Esophagus (tissue), 2 donors: Measurements from ENCODE around the gene ANTKMT. TPM values are rescaled to one million over a fixed set of nuclear protein-coding genes. Genes with fewer than 3 reads are reported as not detected.

Experiments
- H3K27ac ChIP-seq, 2 donors: one replicate each; pipeline ENCODE4 v1.5.1; 2013; ENCODE audit warnings: low read depth in 2 of 2, mild to moderate bottlenecking in 2 of 2, inconsistent platforms in 1 of 2, low read length in 1 of 2, moderate library complexity in 1 of 2
- H3K27me3 ChIP-seq, 2 donors: one replicate each; pipeline ENCODE4 v1.6.1; 2013; ENCODE audit warnings: low read length in 2 of 2, control low read depth in 1 of 2, mild to moderate bottlenecking in 1 of 2; ENCODE audit not compliant: insufficient read depth in 2 of 2, control insufficient read depth in 1 of 2
- H3K36me3 ChIP-seq, 2 donors: one replicate each; pipeline ENCODE4 v1.6.1; 2013; ENCODE audit warnings: low read length in 1 of 2; ENCODE audit not compliant: control insufficient read depth in 2 of 2, insufficient read depth in 2 of 2
- H3K4me1 ChIP-seq, 2 donors: one replicate each; pipeline ENCODE4 v1.6.1; 2013; ENCODE audit warnings: low read length in 1 of 2; ENCODE audit not compliant: control insufficient read depth in 2 of 2, insufficient read depth in 2 of 2
- H3K4me3 ChIP-seq, 2 donors: one replicate each; pipeline ENCODE4 v1.5.1; 2013; ENCODE audit warnings: low read length in 2 of 2, mild to moderate bottlenecking in 2 of 2, low read depth in 1 of 2, moderate library complexity in 1 of 2
- H3K9me3 ChIP-seq, 2 donors: one replicate each; pipeline ENCODE4 v1.6.1; 2013; ENCODE audit warnings: mild to moderate bottlenecking in 2 of 2, low read depth in 1 of 2, low read length in 1 of 2, moderate library complexity in 1 of 2; ENCODE audit not compliant: control insufficient read depth in 2 of 2, insufficient read depth in 1 of 2
- WGBS, 2 donors: extraction: QIAGEN DNeasy Blood & Tissue Kit; methylation state at CpG; one replicate each; pipeline ENCODE4 v1.1.7; 2013; 5-methylcytosine and 5-hydroxymethylcytosine counted together
- polyA plus RNA-seq, 2 donors: library from polyadenylated mRNA; stranded (reverse); fragments of 200-250 nt; gene quantifications; one replicate each; pipeline ENCODE4 v1.2.3, GENCODE V29; 2013
- donor health status: healthy with polysubstance abuse.
- donor health status: Bipolar disorder and iron deficiency.

The ANTKMT gene
- polyA plus RNA-seq, 2 donors, result 17.9 to 22.4 TPM

- 2 to 3% methylated on average over 71 to 88 of the region's 88 CpGs for WGBS, 2 donors
- Histone ChIP-seq H3K27me3 (peaks cover 0 to 8% of the 10 kb centered on the region in 2 donors), H3K36me3 (peaks cover 0 to 11% of the 10 kb centered on the region in 2 donors), H3K27ac (peak within 1 kb of the TSS in 1 of 2 donors; percentile 49), H3K4me1 (peaks cover 8 to 27% of the 10 kb centered on the region in 2 donors), H3K9me3 (no peaks in the 10 kb centered on the region), H3K4me3 (peak within 1 kb of the TSS; percentile 34 to 43)
Measured at GRCh38 chr16:726438-727290, 5.7 kb downstream of the ANTKMT start, which contains the start of the genes CCDC78 and HAGHL. Gene CCDC78 (minus strand): TSS chr16:726443. CDS start chr16:726367, 76 bp downstream. Gene HAGHL (plus strand): TSS chr16:727106. CDS start chr16:727510, 404 bp downstream.

- Histone ChIP-seq H3K27ac (peak overlapping the region in 1 of 2 donors; percentile 49), H3K4me3 (peak overlapping the region; percentile 34 to 43), H3K4me1 (peaks cover 5 to 22% of the 10 kb centered on the region in 2 donors), H3K27me3 (peaks cover 0 to 8% of the 10 kb centered on the region in 2 donors), H3K9me3 (no peaks in the 10 kb centered on the region), H3K36me3 (peaks cover 0 to 14% of the 10 kb centered on the region in 2 donors)
- WGBS, 2 donors, result 1% methylated on average over 56 to 61 of the region's 61 CpGs
Measured at GRCh38 chr16:727291-727977, 6.5 kb downstream of the ANTKMT start.

GRCh38 chr16:728131-728889 lies 7.4 kb downstream of the ANTKMT start:
- Histone ChIP-seq H3K9me3 (no peaks in the 10 kb centered on the region), H3K27ac (no peak overlapping the region), H3K4me3 (peak overlapping the region; percentile 26 to 34), H3K27me3 (peaks cover 0 to 8% of the 10 kb centered on the region in 2 donors), H3K4me1 (peaks cover 5 to 22% of the 10 kb centered on the region in 2 donors), H3K36me3 (peaks cover 0 to 18% of the 10 kb centered on the region in 2 donors)
- 1% methylated on average over 27 to 80 of the region's 80 CpGs for WGBS, 2 donors

GRCh38 chr16:728890-729744 lies 8.2 kb downstream of the ANTKMT start:
- H3K4me3 ChIP-seq, result no peak overlapping the region
- peaks cover 5 to 22% of the 10 kb centered on the region in 2 donors for H3K4me1 ChIP-seq
- peaks cover 0 to 8% of the 10 kb centered on the region in 2 donors for H3K27me3 ChIP-seq
- H3K27ac ChIP-seq, result no peak overlapping the region
- H3K9me3 ChIP-seq, result no peaks in the 10 kb centered on the region
- H3K36me3 ChIP-seq, result peaks cover 0 to 26% of the 10 kb centered on the region in 2 donors
- WGBS, 2 donors, result 60% methylated on average over 54 to 55 of the region's 55 CpGs

- Histone ChIP-seq H3K27me3 (peaks cover 0 to 8% of the 10 kb centered on the region in 2 donors), H3K4me1 (peaks cover 5 to 22% of the 10 kb centered on the region in 2 donors), H3K36me3 (peaks cover 0 to 35% of the 10 kb centered on the region in 2 donors), H3K27ac (no peak overlapping the region), H3K4me3 (no peak overlapping the region), H3K9me3 (no peaks in the 10 kb centered on the region)
- 81 to 83% methylated on average over 35 to 37 of the region's 37 CpGs for WGBS, 2 donors
Measured at GRCh38 chr16:729768-730665, 9.1 kb downstream of the ANTKMT start.

- Histone ChIP-seq H3K4me1 (peaks cover 5 to 22% of the 10 kb centered on the region in 2 donors), H3K4me3 (no peak overlapping the region), H3K27me3 (peaks cover 0 to 8% of the 10 kb centered on the region in 2 donors), H3K9me3 (no peaks in the 10 kb centered on the region), H3K27ac (no peak overlapping the region), H3K36me3 (peaks cover 0 to 43% of the 10 kb centered on the region in 2 donors)
- WGBS, 2 donors, result 85 to 92% methylated on average over 22 of the region's 22 CpGs
Measured at GRCh38 chr16:730666-731509, 9.9 kb downstream of the ANTKMT start.

- Histone ChIP-seq H3K36me3 (peaks cover 0 to 57% of the 10 kb centered on the region in 2 donors), H3K27ac (no peak overlapping the region), H3K4me1 (peaks cover 5 to 16% of the 10 kb centered on the region in 2 donors), H3K4me3 (no peak overlapping the region), H3K27me3 (peaks cover 0 to 8% of the 10 kb centered on the region in 2 donors), H3K9me3 (no peaks in the 10 kb centered on the region)
- 93 to 94% methylated on average over 12 of the region's 12 CpGs for WGBS, 2 donors
Measured at GRCh38 chr16:732332-732731, 11.4 kb downstream of the ANTKMT start.
